ENCODE measurements around the gene NDUFB4.
"Not testable (repeated sequence)": the region's sequence is repeated elsewhere in the genome, so short reads cannot be mapped to it uniquely, and the experiment has no call there.

The NDUFB4 gene

GRCh38 chr3:120569222-120570057 is 26.7 kb upstream of the NDUFB4 start:
- no peak for DNase-seq (ENCODE audit: low spot score)

GRCh38 chr3:120572027-120572426 is 24.1 kb upstream of the NDUFB4 start:
- no peak for DNase-seq (ENCODE audit: low spot score)

GRCh38 chr3:120587332-120587975 is 8.7 kb upstream of the NDUFB4 start:
- DNase-seq (ENCODE audit: low spot score), result no peak

GRCh38 chr3:120595788-120596115 is 384 bp upstream of the NDUFB4 start:
- no peak for DNase-seq (ENCODE audit: low spot score)

GRCh38 chr3:120596853-120597223 is 702 bp downstream of the NDUFB4 start:
- DNase-seq (ENCODE audit: low spot score), result no peak

GRCh38 chr3:120597445-120598049 is 1.4 kb downstream of the NDUFB4 start:
- no peak for DNase-seq (ENCODE audit: low spot score)

- no peak for DNase-seq (ENCODE audit: low spot score)
Measured at GRCh38 chr3:120599211-120599610, 3.1 kb downstream of the NDUFB4 start.

GRCh38 chr3:120601554-120601953 is 5.4 kb downstream of the NDUFB4 start:
- no peak for DNase-seq (ENCODE audit: low spot score)

- no peak for DNase-seq (ENCODE audit: low spot score)
Measured at GRCh38 chr3:120602682-120603081, 6.5 kb downstream of the NDUFB4 start.

- DNase-seq (ENCODE audit: low spot score), result no peak
Measured at GRCh38 chr3:120604382-120604781, 8.2 kb downstream of the NDUFB4 start.

- DNase-seq (ENCODE audit: low spot score), result no peak
Measured at GRCh38 chr3:120604784-120605183, 8.6 kb downstream of the NDUFB4 start.

GRCh38 chr3:120608506-120608905 is 12.4 kb downstream of the NDUFB4 start:
- no peak for DNase-seq (ENCODE audit: low spot score)

- DNase-seq (ENCODE audit: low spot score), result no peak
Measured at GRCh38 chr3:120614765-120615164, 18.6 kb downstream of the NDUFB4 start.

GRCh38 chr3:120615847-120616609 is 19.9 kb downstream of the NDUFB4 start:
- peak; percentile 37 for DNase-seq (ENCODE audit: low spot score)

GRCh38 chr3:120616745-120617144 is 20.6 kb downstream of the NDUFB4 start:
- DNase-seq (ENCODE audit: low spot score), result not testable (repeated sequence)

- no peak for DNase-seq (ENCODE audit: low spot score)
Measured at GRCh38 chr3:120622457-120622856, 26.3 kb downstream of the NDUFB4 start.

- DNase-seq (ENCODE audit: low spot score), result no peak
Measured at GRCh38 chr3:120622870-120623726, 27.0 kb downstream of the NDUFB4 start.

- DNase-seq (ENCODE audit: low spot score), result no peak
Measured at GRCh38 chr3:120623727-120624093, 27.6 kb downstream of the NDUFB4 start.

GRCh38 chr3:120625159-120625586 is 29.0 kb downstream of the NDUFB4 start:
- no peak for DNase-seq (ENCODE audit: low spot score)

- DNase-seq (ENCODE audit: low spot score), result no peak
Measured at GRCh38 chr3:120634539-120634938, 38.4 kb downstream of the NDUFB4 start.

GRCh38 chr3:120636795-120637401 is 40.8 kb downstream of the NDUFB4 start:
- no peak for DNase-seq (ENCODE audit: low spot score)
